22Rv1 (cell line): ENCODE measurements around the gene AMT.

Source experiments
- CTCF ChIP-seq: fragments of 450-650 bp; IDR thresholded peaks from 2 replicates; pipeline ENCODE4 v1.5.1; 2017; ENCODE audit warnings: mild to moderate bottlenecking
- ZFX ChIP-seq: fragments of 450-650 bp; IDR thresholded peaks from 2 replicates; pipeline ENCODE4 v1.6.1; 2017; ENCODE audit warnings: antibody characterized with exemption, borderline replicate concordance

- TF ChIP-seq CTCF (no peak), ZFX (no peak)
Observed at GRCh38 chr3:49454898-49455681, 32.8 kb upstream of the AMT start.
